Panc1 (cell line): ENCODE measurements around the gene NPEPL1. TPM values are rescaled to one million over a fixed set of nuclear protein-coding genes. Genes with fewer than 3 reads are reported as not detected.

ENCODE experiments used
- ATAC-seq: fragments of 200-7000 bp; cut with Tn5 transposase; 2 replicates; pipeline ENCODE4 v1.9.1; 2020; ENCODE audit warnings: mild to moderate bottlenecking, moderate library complexity
- BruUV-seq: library from RNA; stranded (reverse); fragments of 400-500 nt; replicated peaks from 2 replicates; lab custom pipeline; 2021; lab: Mats Ljungman, UMichigan
- CTCF ChIA-PET: fragments of 300-600 bp; sonication (Branson Sonifier 250); formaldehyde crosslinking; loops from one replicate; lab custom pipeline; 2022; ENCODE audit warnings: antibody characterized with exemption; lab: Charles Lee
- POLR2A ChIA-PET: fragments of 300-600 bp; sonication (Branson Sonifier 250); formaldehyde crosslinking; loops from one replicate; lab custom pipeline; 2022; ENCODE audit warnings: antibody characterized with exemption; lab: Charles Lee
- DNase-seq: peaks from one replicate; pipeline ENCODE4 v3.0.0-alpha.2; 2010; ENCODE audit warnings: low read depth, low spot score
- H3K27ac ChIP-seq: 2 replicates; pipeline ENCODE4 v1.5.1; 2011; ENCODE audit warnings: mild to moderate bottlenecking, low read length, inconsistent platforms
- H3K27me3 ChIP-seq: fragments of 200-500 bp; sonication (Bioruptor generic); 2 replicates; pipeline ENCODE4 v1.6.0; 2014; ENCODE audit warnings: low read length, inconsistent platforms; ENCODE audit not compliant: control insufficient read depth, insufficient read depth
- H3K36me3 ChIP-seq: fragments of 200-500 bp; sonication (Bioruptor generic); 2 replicates; pipeline ENCODE4 v1.5.1; 2014; ENCODE audit warnings: inconsistent platforms, mild to moderate bottlenecking, low read length, moderate library complexity; ENCODE audit not compliant: control insufficient read depth, insufficient read depth
- H3K4me1 ChIP-seq: 2 replicates; pipeline ENCODE4 v1.5.1; 2011; ENCODE audit warnings: inconsistent platforms, mild to moderate bottlenecking, low read length, moderate library complexity; ENCODE audit not compliant: control insufficient read depth, insufficient read depth
- H3K4me3 ChIP-seq, 2 experiments: 2 replicates each; pipeline ENCODE4 v1.5.1; 2011 to 2012; ENCODE audit warnings: low read depth in 2 of 2, low read length in 2 of 2, mild to moderate bottlenecking in 2 of 2, inconsistent platforms in 1 of 2, moderate library complexity in 1 of 2
- H3K9me3 ChIP-seq: fragments of 200-500 bp; sonication (Bioruptor generic); 2 replicates; pipeline ENCODE4 v1.5.1; 2014; ENCODE audit warnings: low read depth, mild to moderate bottlenecking, inconsistent platforms, low read length, moderate library complexity; ENCODE audit not compliant: control insufficient read depth, insufficient read depth
- CTCF ChIP-seq: fragments of 450-650 bp; IDR thresholded peaks from 2 replicates; pipeline ENCODE4 v1.5.1; 2017; ENCODE audit warnings: mild to moderate bottlenecking
- POLR2AphosphoS5 ChIP-seq: IDR thresholded peaks from 2 replicates; pipeline ENCODE4 v1.6.1; 2012; ENCODE audit warnings: mild to moderate bottlenecking, low read depth, low read length, moderate library complexity
- REST ChIP-seq, 2 experiments: IDR thresholded peaks; 2 replicates each; pipeline ENCODE4 v1.6.1; 2011 to 2012; ENCODE audit warnings: low read depth in 2 of 2, control low read depth in 1 of 2, low read length in 1 of 2, mild to moderate bottlenecking in 1 of 2, moderate library complexity in 1 of 2; ENCODE audit not compliant: insufficient read depth in 1 of 2
- SIN3A ChIP-seq: IDR thresholded peaks from 2 replicates; pipeline ENCODE4 v1.6.1; 2012; ENCODE audit warnings: low read depth, mild to moderate bottlenecking, low read length, moderate library complexity, borderline replicate concordance; ENCODE audit not compliant: insufficient read depth
- TCF7L2 ChIP-seq: IDR thresholded peaks from 2 replicates; pipeline ENCODE4 v1.6.1; 2011; ENCODE audit warnings: mild to moderate bottlenecking, low read depth, low read length, inconsistent platforms
- in situ Hi-C: cut with HindIII; loops from 2 replicates; pipeline ENCODE4 v1.10.0; 2016; ENCODE audit warnings: low sequenced_read_pairs, low pct_unique_long_range_greater_than_20kb
- intact Hi-C: fragments of 100-400 bp; cut with micrococcal nuclease; formaldehyde crosslinking; loops from one replicate; pipeline ENCODE4 v1.10.0; 2022; ENCODE audit not compliant: unreplicated experiment
- total RNA-seq: library from RNA; stranded (reverse); gene quantifications from one replicate; pipeline ENCODE4 v1.2.1, GENCODE V29; 2021; ENCODE audit not compliant: unreplicated experiment

Gene NPEPL1
- total RNA-seq, 1 experiment from 2014 or later = 27.4 TPM

- CTCF ChIA-PET = no interaction called here
- ATAC-seq (no peak), DNase-seq (no peak)
- TF ChIP-seq CTCF = no peak
- Histone ChIP-seq H3K36me3 (0 out of 2 replicates have a peak, but pooled peaks cover 2% of the 10 kb centered on the region), H3K4me3 (no peak overlapping the region), H3K4me1 (peaks cover 5% of the 10 kb centered on the region; the same call in 1 of the 2 replicates), H3K9me3 (no peaks in the 10 kb centered on the region), H3K27me3 (no peaks in the 10 kb centered on the region), H3K27ac (no peak overlapping the region)
- POLR2A ChIA-PET = no interaction called here
- no TSS peak for BruUV-seq
- in situ Hi-C loops = no loop called here
- intact Hi-C loops = no loop called here
These were observed 5.5 kb downstream of the NPEPL1 start for GRCh38 chr20:58697867-58698703.

GRCh38 chr20:58698741-58699622, 6.4 kb downstream of the NPEPL1 start:
- Histone ChIP-seq H3K27me3 (no peaks in the 10 kb centered on the region), H3K9me3 (no peaks in the 10 kb centered on the region), H3K4me1 (no peaks in the 10 kb centered on the region), H3K36me3 (0 out of 2 replicates have a peak, but pooled peaks cover 2% of the 10 kb centered on the region), H3K27ac (no peak overlapping the region), H3K4me3 (no peak overlapping the region)
- in situ Hi-C loops (no loop called here), intact Hi-C loops (no loop called here)
- DNase-seq (no peak), ATAC-seq (no peak)
- TF ChIP-seq POLR2AphosphoS5 = no peak
- no peak for TF ChIP-seq REST (IDR thresholded peaks at IDR 0.05; ENCODE audit: insufficient read depth in 1 of 2, low read depth in 2 of 2, low read length in 1 of 2)
- BruUV-seq = no TSS peak
- ChIA-PET POLR2A (no interaction called here), CTCF (no interaction called here)

- TF ChIP-seq TCF7L2 (no peak), REST (IDR thresholded peaks at IDR 0.05; ENCODE audit: insufficient read depth in 1 of 2, low read depth in 2 of 2, low read length in 1 of 2) (no peak), CTCF (no peak), POLR2AphosphoS5 (no peak), SIN3A (no peak)
- no peak overlapping the region for H3K27ac ChIP-seq
- intact Hi-C loops = no loop called here
These were observed 7.1 kb downstream of the NPEPL1 start for GRCh38 chr20:58699623-58700107.

More at GRCh38 chr20:58699623-58700107, 7.1 kb downstream of the NPEPL1 start:
- CTCF ChIA-PET = no interaction called here
- Histone ChIP-seq H3K9me3 (no peaks in the 10 kb centered on the region), H3K4me1 (no peaks in the 10 kb centered on the region), H3K27me3 (no peaks in the 10 kb centered on the region), H3K36me3 (0 out of 2 replicates have a peak, but pooled peaks cover 2% of the 10 kb centered on the region), H3K4me3 (no peak overlapping the region)
- in situ Hi-C loops = no loop called here
- POLR2A ChIA-PET = no interaction called here
- ATAC-seq (no peak), DNase-seq (no peak)
- BruUV-seq = no TSS peak
